NCI-H2107 treated with DMSO at 0.1 percent for 48 hours (cell line): Measurements from ENCODE around the gene CHRNE.

Source experiments
- DNase-seq: peaks from one replicate; lab custom pipeline; 2025; ENCODE audit not compliant: unreplicated experiment; lab: John Stamatoyannopoulos, UW

CHRNE gene

GRCh38 chr17:4903051-4903818 is at the start of gene CHRNE:
TSS of gene CHRNE (minus strand) at chr17:4903098. CDS start at chr17:4903063, 35 bp downstream.
- peak; percentile 32 for DNase-seq

- no peak for DNase-seq
These were observed 48.6 kb upstream of the CHRNE start for GRCh38 chr17:4951486-4951885.

GRCh38 chr17:4950746-4951204 is 47.9 kb upstream of the CHRNE start, which contains the start of gene ENO3:
TSS of gene ENO3 (plus strand) at chr17:4951119. CDS start at chr17:4951830, 711 bp downstream.
- DNase-seq = no peak

GRCh38 chr17:4950075-4950745 is 47.3 kb upstream of the CHRNE start:
- DNase-seq = no peak

- no peak for DNase-seq
These were observed 46.6 kb upstream of the CHRNE start for GRCh38 chr17:4949321-4950074.

- DNase-seq = no peak
These were observed 46.0 kb upstream of the CHRNE start for GRCh38 chr17:4948931-4949320.

GRCh38 chr17:4948166-4948930 is 45.5 kb upstream of the CHRNE start, which contains the start of gene PFN1:
TSS of gene PFN1 (minus strand) at chr17:4948530. CDS start at chr17:4948394, 136 bp downstream.
- DNase-seq = peak; percentile 43

GRCh38 chr17:4947411-4948165 is 44.7 kb upstream of the CHRNE start:
- no peak for DNase-seq

GRCh38 chr17:4947010-4947410 is 44.1 kb upstream of the CHRNE start:
- no peak for DNase-seq

GRCh38 chr17:4946312-4946976 is 43.5 kb upstream of the CHRNE start:
- DNase-seq = no peak

GRCh38 chr17:4945944-4946280 is 43.0 kb upstream of the CHRNE start:
- DNase-seq = no peak

GRCh38 chr17:4945176-4945943 is 42.5 kb upstream of the CHRNE start:
- no peak for DNase-seq

- no peak for DNase-seq
These were observed 41.8 kb upstream of the CHRNE start for GRCh38 chr17:4944554-4945175.

GRCh38 chr17:4944163-4944553 is 41.3 kb upstream of the CHRNE start:
- DNase-seq = no peak

- DNase-seq = no peak
These were observed 40.0 kb upstream of the CHRNE start for GRCh38 chr17:4942760-4943508.

GRCh38 chr17:4941319-4941610 is 38.4 kb upstream of the CHRNE start:
- DNase-seq = no peak

- DNase-seq = no peak
These were observed 37.8 kb upstream of the CHRNE start for GRCh38 chr17:4940555-4941318.
